GM10266 (cell line): ENCODE data around the gene TSHR.
"Not testable (repeated sequence)": the region's sequence is repeated elsewhere in the genome, so short reads cannot be mapped to it uniquely, and the experiment has no call there.

Source experiments
- DNase-seq: peaks from one replicate; pipeline ENCODE4 v3.0.0; 2012; ENCODE audit errors: extremely low spot score
- TF ChIP-seq, protein P1 (sequence below): IDR thresholded peaks from 2 replicates; pipeline ENCODE4 v1.5.1; 2012; ENCODE audit warnings: mild to moderate bottlenecking, low read depth; ENCODE audit not compliant: control insufficient read depth, insufficient read depth; ENCODE audit errors: missing control alignments

TSHR gene

GRCh38 chr14:81042438-81042837 lies 87.0 kb downstream of the TSHR start:
- no peak for DNase-seq
- TF ChIP-seq, protein P1, sequence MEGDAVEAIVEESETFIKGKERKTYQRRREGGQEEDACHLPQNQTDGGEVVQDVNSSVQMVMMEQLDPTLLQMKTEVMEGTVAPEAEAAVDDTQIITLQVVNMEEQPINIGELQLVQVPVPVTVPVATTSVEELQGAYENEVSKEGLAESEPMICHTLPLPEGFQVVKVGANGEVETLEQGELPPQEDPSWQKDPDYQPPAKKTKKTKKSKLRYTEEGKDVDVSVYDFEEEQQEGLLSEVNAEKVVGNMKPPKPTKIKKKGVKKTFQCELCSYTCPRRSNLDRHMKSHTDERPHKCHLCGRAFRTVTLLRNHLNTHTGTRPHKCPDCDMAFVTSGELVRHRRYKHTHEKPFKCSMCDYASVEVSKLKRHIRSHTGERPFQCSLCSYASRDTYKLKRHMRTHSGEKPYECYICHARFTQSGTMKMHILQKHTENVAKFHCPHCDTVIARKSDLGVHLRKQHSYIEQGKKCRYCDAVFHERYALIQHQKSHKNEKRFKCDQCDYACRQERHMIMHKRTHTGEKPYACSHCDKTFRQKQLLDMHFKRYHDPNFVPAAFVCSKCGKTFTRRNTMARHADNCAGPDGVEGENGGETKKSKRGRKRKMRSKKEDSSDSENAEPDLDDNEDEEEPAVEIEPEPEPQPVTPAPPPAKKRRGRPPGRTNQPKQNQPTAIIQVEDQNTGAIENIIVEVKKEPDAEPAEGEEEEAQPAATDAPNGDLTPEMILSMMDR = no peak

- TF ChIP-seq, protein P1 = no peak
These were observed 96.1 kb downstream of the TSHR start for GRCh38 chr14:81051547-81051946.

DNA sequence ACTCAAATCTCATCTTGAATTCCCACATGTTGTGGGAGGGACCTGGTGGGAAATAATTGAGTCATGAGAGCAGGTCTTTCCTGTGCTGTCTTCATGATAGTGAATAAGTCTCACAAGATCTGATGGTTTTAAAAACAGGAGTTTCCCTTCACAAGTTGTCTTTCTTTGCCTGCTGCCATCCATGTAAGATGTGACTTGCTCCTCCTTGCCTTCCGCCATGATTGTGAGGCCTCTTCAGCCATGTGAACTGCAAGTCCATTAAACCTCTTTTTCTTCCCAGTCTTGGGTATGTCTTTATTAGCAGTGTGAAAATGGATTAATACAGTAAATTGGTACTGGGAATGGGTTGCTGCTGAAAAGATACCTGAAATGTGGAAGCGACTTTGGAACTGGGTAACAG lies 98.6 kb downstream of the TSHR start:
- DNase-seq = not testable (repeated sequence)

More at GRCh38 chr14:81051547-81051946, 96.1 kb downstream of the TSHR start:
- no peak for DNase-seq

GRCh38 chr14:81055971-81056370 lies 100.5 kb downstream of the TSHR start:
- DNase-seq = no peak
- TF ChIP-seq, protein P1 = no peak

GRCh38 chr14:81062380-81062779 lies 107.0 kb downstream of the TSHR start:
- DNase-seq = no peak
- TF ChIP-seq, protein P1 = no peak

GRCh38 chr14:81062816-81063215 lies 107.4 kb downstream of the TSHR start:
- DNase-seq = no peak
- TF ChIP-seq, protein P1 = no peak

GRCh38 chr14:81066672-81067071 lies 111.3 kb downstream of the TSHR start:
- TF ChIP-seq, protein P1 = no peak
- DNase-seq = no peak

GRCh38 chr14:81067156-81067555 lies 111.7 kb downstream of the TSHR start:
- TF ChIP-seq, protein P1 = no peak
- no peak for DNase-seq
